Heart right ventricle (tissue), 16 donors: Measurements from ENCODE around the gene HOXA9. TPM values are rescaled to one million over a fixed set of nuclear protein-coding genes. Genes with fewer than 3 reads are reported as not detected.

ENCODE experiments used
- ATAC-seq, 8 donors: fragments of 200-7000 bp; cut with Tn5 transposase; one replicate each; pipeline ENCODE4 v1.9.1; 2020; ENCODE audit warnings: mild to moderate bottlenecking in 8 of 8, moderate library complexity in 8 of 8, moderate number of reproducible peaks in 1 of 8
- DNase-seq, 2 donors: peaks; one replicate each; pipeline ENCODE4 v3.0.0-alpha.2; 2020
- H3K27ac ChIP-seq, 10 donors: fragments of 200-600 bp; sonication (generic) in 2 of 10; one replicate each; pipeline versions ENCODE4 v1.5.0 to v1.8.0; 2020 to 2022; ENCODE audit warnings: mild to moderate bottlenecking in 3 of 10
- H3K27me3 ChIP-seq, 7 donors: fragments of 200-600 bp; one replicate each; pipeline ENCODE4 v1.8.0; 2021 to 2022; ENCODE audit warnings: mild to moderate bottlenecking in 2 of 7
- H3K36me3 ChIP-seq, 9 donors: fragments of 200-600 bp; sonication (generic) in 1 of 9; one replicate each; pipeline versions ENCODE4 v1.5.0 to v1.8.0; 2020 to 2022; ENCODE audit warnings: mild to moderate bottlenecking in 2 of 9
- H3K4me1 ChIP-seq, 9 donors: fragments of 200-600 bp; sonication (generic) in 1 of 9; one replicate each; pipeline versions ENCODE4 v1.5.0 to v1.8.0; 2020 to 2022; ENCODE audit warnings: mild to moderate bottlenecking in 4 of 9
- H3K4me3 ChIP-seq, 10 donors: fragments of 200-600 bp; sonication (generic) in 2 of 10; one replicate each; pipeline versions ENCODE4 v1.5.0 to v1.8.0; 2020 to 2022; ENCODE audit warnings: mild to moderate bottlenecking in 7 of 10, moderate library complexity in 2 of 10
- H3K9me3 ChIP-seq, 11 donors: fragments of 200-600 bp in 10 of 11; sonication (generic) in 2 of 11; one replicate each; pipeline versions ENCODE4 v1.5.0 to v1.8.0; 2013 to 2022; ENCODE audit warnings: mild to moderate bottlenecking in 2 of 11, control low read depth in 1 of 11, moderate library complexity in 1 of 11
- WGBS, 2 donors: extraction: QIAGEN DNeasy Blood & Tissue Kit; methylation state at CpG; one replicate each; pipeline ENCODE4 v1.1.7; 2013; ENCODE audit warnings: inconsistent platforms in 1 of 2; 5-methylcytosine and 5-hydroxymethylcytosine counted together
- intact Hi-C, 10 donors: fragments of 100-400 bp; cut with DNase I; formaldehyde crosslinking; loops; one replicate each; pipeline versions ENCODE4 v1.11.1 to v1.14.2; 2022
- polyA plus RNA-seq, 2 donors: library from polyadenylated mRNA; stranded (reverse); fragments of 200-250 nt; gene quantifications; one replicate each; pipeline ENCODE4 v1.2.3, GENCODE V29; 2013
- total RNA-seq, 10 donors: library from RNA; stranded (reverse); fragmentation: NEBNext Ultra II Directional in 3 of 10; extraction: Animal tissue kit (Norgen Biotek cat#: 25700) in 3 of 10; gene quantifications; one replicate each; pipeline versions ENCODE4 v1.2.1 to v1.2.4, GENCODE V29; 2021 to 2023
- TF ChIP-seq, protein P1 (sequence below), 9 donors: fragments of 200-600 bp; sonication (generic) in 2 of 9; IDR thresholded peaks; one replicate each; pipeline versions ENCODE4 v1.5.0 to v1.8.0; 2021 to 2022; ENCODE audit warnings: antibody characterized with exemption in 9 of 9, mild to moderate bottlenecking in 5 of 9, moderate library complexity in 1 of 9
- donor health status: Arrhythmogenic right ventricular cardiomyopathy.
- donor health status: ischemic (EF 13 %, LVEDD 7.1; RV severe dilation, severe dysfunction).
- donor health status: healthy with polysubstance abuse.
- donor health status: DM: no; HTN: yes; CAD: no.
- donor health status: DM: no; HTN: no; CAD: no.
- donor health status: ischemic (EF 25% LVEDD 6.9; RV normal size, moderate dysfunction).
- donor health status: ischemic (EF 25% LVEDD 5.7; RV mildly dilated, moderate dysfunction).
- donor health status: healthy.
- donor health status: DM: yes; HTN: yes; CAD: no.
- donor health status: Ischemic cardiomyopathy.
- donor health status: ischemic (EF 35%, LVEDD 5.7; RV mildly dilated, moderate dysfunction).
- donor health status: nonischemic (EF 11% LVEDD 7.7; RV severe dilation, severe dysfunction).
- donor health status: DM: yes; HTN: yes; CAD: no.
- donor health status: PGD.
- donor health status: ischemic (EF 29% LVEDD 5.4; RV normal size, mild dysfunction).
- donor health status: nonischemic (EF 23%, LVEDD 6.1; RV moderate dilation, normal function).

The HOXA9 gene
- total and polyA plus RNA-seq, 12 donors = not detected

DNA sequence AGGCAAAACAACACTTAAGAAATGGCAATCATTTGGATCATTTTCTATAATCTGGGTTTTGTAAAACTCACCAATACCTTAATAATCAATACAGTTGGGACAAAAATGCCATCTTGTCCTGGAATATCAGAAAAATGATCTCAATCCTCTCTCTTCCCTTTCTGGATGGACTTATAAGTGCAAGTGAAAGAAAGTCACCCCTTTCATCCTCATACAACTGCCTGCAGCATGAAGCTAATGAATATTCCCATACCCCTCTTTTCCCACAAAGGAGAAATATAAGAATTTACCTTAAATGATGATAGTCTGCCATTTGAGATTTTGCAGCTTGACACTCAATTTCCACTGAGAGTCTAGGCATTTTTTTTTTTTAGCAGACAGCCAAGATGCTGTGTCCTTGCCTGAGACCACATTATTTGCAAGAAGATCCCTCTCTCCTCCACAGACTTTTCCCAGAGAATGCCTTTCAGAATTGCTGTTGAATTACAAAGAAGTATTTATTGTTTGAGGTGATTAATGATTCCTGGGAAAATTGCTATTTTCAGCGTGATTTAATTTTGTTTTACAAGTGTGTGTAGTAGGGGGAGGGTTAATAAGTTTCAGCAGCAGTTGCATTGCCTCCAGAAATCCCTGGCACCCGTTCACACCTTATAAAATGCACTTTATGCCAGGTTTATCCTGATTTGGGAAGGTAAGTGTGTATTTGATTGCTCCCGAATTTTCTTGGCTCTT lies 38.6 kb downstream of the HOXA9 start:
- 13 to 29% methylated on average over 3 of the region's 3 CpGs for WGBS, 2 donors
- H3K36me3 ChIP-seq = no peaks in the 10 kb centered on the region
- no peak for DNase-seq
- intact Hi-C loops = no loop called here
- TF ChIP-seq, protein P1, sequence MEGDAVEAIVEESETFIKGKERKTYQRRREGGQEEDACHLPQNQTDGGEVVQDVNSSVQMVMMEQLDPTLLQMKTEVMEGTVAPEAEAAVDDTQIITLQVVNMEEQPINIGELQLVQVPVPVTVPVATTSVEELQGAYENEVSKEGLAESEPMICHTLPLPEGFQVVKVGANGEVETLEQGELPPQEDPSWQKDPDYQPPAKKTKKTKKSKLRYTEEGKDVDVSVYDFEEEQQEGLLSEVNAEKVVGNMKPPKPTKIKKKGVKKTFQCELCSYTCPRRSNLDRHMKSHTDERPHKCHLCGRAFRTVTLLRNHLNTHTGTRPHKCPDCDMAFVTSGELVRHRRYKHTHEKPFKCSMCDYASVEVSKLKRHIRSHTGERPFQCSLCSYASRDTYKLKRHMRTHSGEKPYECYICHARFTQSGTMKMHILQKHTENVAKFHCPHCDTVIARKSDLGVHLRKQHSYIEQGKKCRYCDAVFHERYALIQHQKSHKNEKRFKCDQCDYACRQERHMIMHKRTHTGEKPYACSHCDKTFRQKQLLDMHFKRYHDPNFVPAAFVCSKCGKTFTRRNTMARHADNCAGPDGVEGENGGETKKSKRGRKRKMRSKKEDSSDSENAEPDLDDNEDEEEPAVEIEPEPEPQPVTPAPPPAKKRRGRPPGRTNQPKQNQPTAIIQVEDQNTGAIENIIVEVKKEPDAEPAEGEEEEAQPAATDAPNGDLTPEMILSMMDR (IDR thresholded peaks at IDR 0.05) = no peak
- H3K27me3 ChIP-seq = peaks cover 42 to 100% (median 99%) of the 10 kb centered on the region in 7 donors
- H3K4me3 ChIP-seq = no peak overlapping the region
- H3K4me1 ChIP-seq = peaks cover 0 to 11% (median 0%) of the 10 kb centered on the region in 9 donors
- H3K9me3 ChIP-seq = no peaks in the 10 kb centered on the region
- no peak overlapping the region for H3K27ac ChIP-seq
- no peak for ATAC-seq

DNA sequence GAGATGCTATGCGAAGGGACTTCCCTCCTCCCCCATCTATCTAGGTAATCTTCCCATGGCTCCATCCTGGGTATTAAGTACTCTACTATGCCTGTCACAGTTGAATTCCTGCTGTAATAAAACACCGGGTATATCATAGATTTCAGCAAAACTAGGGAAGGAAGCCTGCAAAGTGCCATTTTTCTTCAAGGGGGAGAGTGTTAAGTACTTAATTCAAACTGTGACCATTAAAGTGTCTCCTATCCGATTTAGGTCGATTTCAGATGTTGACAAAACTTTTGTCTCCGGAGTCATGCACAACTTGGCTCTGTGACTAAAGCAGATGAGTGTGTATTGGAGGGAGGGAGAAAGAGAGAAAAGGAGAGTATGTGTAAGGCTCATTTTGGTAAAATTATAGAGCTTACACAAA lies 39.3 kb downstream of the HOXA9 start:
- intact Hi-C loops = no loop called here

DNA sequence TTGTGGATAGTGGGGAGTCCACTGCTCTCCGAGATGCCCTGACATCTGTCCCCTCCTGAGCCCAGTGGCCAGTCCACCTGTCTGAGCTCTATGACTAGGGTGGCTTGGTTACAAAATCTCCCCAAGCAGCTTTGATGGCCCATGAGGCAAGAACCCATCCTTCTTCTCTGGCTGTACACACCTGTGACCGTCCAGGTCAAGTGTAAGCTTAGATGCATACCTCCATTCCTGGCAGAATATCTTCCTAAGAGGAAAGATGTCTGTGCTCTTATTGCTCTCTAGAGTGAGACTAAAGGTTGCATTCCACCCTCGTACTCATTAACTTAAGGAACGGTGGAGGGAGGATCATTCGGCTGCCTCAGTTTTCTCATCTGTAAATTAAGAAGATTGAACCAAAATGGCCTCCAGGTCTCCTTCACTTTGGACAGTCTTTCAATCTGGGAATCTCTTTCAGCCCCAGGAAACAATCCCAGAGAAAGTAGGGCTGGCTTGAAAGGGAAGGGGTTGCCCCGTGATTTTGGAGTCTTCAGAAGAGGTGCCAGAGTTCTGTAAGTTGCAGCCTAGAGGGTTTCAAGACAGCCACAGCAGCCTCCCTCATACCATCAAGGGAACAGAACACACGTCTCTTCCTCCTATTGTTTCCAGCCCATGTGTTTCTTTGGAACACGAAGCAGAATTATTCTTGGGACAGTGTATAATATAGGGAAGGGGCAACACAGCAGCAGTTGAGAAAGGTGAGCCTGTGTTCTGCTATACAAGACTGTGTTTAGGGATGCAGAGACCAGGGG lies 40.2 kb downstream of the HOXA9 start:
- Histone ChIP-seq H3K27ac (no peak overlapping the region), H3K4me1 (peaks cover 0 to 6% (median 0%) of the 10 kb centered on the region in 9 donors), H3K36me3 (no peaks in the 10 kb centered on the region), H3K4me3 (no peak overlapping the region), H3K9me3 (no peaks in the 10 kb centered on the region), H3K27me3 (peaks cover 26 to 98% (median 98%) of the 10 kb centered on the region in 7 donors)
- WGBS, 2 donors = 24 to 27% methylated on average over 8 of the region's 8 CpGs
- TF ChIP-seq, protein P1 (IDR thresholded peaks at IDR 0.05) = no peak
- no peak for DNase-seq
- no peak for ATAC-seq
- intact Hi-C loops = no loop called here

More for the DNA sequence above, 39.3 kb downstream of the HOXA9 start:
- TF ChIP-seq, protein P1 (IDR thresholded peaks at IDR 0.05) = no peak
- no peaks in the 10 kb centered on the region for H3K9me3 ChIP-seq
- H3K27ac ChIP-seq = no peak overlapping the region
- H3K4me1 ChIP-seq = peaks cover 0 to 10% (median 0%) of the 10 kb centered on the region in 9 donors
- 20 to 24% methylated on average over 5 of the region's 5 CpGs for WGBS, 2 donors
- DNase-seq = no peak
- H3K27me3 ChIP-seq = peaks cover 35 to 99% (median 97%) of the 10 kb centered on the region in 7 donors
- H3K4me3 ChIP-seq = no peak overlapping the region
- no peaks in the 10 kb centered on the region for H3K36me3 ChIP-seq
- no peak for ATAC-seq

DNA sequence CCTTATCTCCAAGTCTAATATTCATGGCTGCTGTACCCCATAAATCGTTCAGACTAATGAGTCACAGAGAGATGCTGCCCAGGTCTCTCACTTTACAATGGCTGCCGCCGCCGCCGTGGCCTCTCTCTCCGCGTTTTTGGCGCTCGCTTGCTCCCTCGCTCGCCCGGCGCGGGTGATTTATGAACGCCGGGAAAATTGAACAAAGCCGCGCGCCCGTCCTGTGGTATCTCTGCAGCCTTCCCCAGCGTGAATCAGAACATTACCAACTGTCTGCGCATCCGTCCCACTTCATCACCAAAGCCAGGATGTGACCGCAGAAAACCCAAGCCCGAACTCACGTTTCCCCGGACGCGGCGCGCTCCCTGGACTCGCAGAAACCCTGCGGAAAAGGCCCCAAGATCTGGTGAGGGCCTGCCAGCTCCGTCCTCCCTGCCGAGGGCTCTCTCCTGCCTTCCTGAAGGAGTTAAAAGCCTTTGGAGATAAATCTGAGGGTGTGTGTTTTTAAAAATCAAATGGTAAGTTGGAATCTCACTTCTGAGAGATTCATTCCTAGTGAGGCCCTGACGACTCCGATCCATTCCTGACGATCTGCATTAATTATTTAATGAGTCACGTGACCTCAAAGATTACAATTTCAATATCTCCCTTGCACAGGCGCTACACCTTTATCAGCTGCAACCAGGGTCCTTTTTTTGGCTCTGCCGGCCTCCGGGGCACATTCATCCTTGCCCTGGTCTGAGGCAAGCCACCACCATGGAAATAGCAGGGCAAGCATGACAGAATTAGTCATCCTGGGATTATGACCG lies 41.0 kb downstream of the HOXA9 start:
- Histone ChIP-seq H3K27me3 (peaks cover 21 to 99% (median 98%) of the 10 kb centered on the region in 7 donors), H3K9me3 (no peaks in the 10 kb centered on the region), H3K27ac (no peak overlapping the region), H3K4me1 (peaks cover 0 to under 1% (median 0%) of the 10 kb centered on the region in 9 donors), H3K4me3 (no peak overlapping the region), H3K36me3 (no peaks in the 10 kb centered on the region)
- ATAC-seq (no peak), DNase-seq (no peak)
- intact Hi-C loops = no loop called here
- WGBS, 2 donors = 14 to 29% methylated on average over 43 of the region's 43 CpGs
- TF ChIP-seq, protein P1 (IDR thresholded peaks at IDR 0.05) = no peak
